Measurements from ENCODE around the gene ZNF594. TPM values are rescaled to one million over a fixed set of nuclear protein-coding genes. Genes with fewer than 3 reads are reported as not detected.

The ZNF594 gene
- total RNA-seq, 4 donors from 2014 or later = 10.2 to 23.9 (median 18.5) TPM

GRCh38 chr17:5211458-5211857 is 19.8 kb upstream of the ZNF594 start:
- Histone ChIP-seq H3K27ac (peak overlapping the region in 3 of 4 donors; percentile 22 to 80 (median 52)), H3K9me3 (no peaks in the 10 kb centered on the region), H3K4me1 (peaks cover 0 to 6% (median 2%) of the 10 kb centered on the region in 4 donors), H3K36me3 (peaks cover 0 to 14% (median 0%) of the 10 kb centered on the region in 3 donors), H3K4me3 (no peak overlapping the region), H3K27me3 (no peaks in the 10 kb centered on the region)
- DNase-seq = no peak
- no peak for TF ChIP-seq CTCF (IDR thresholded peaks at IDR 0.05)
- TF ChIP-seq POLR2A (IDR thresholded peaks at IDR 0.05) = no peak

GRCh38 chr17:5210614-5211252 is 19.1 kb upstream of the ZNF594 start:
- H3K4me3 ChIP-seq = no peak overlapping the region
- H3K9me3 ChIP-seq = no peaks in the 10 kb centered on the region
- DNase-seq = peak in 2 of 3 donors; percentile 81
- H3K27me3 ChIP-seq = no peaks in the 10 kb centered on the region
- peak overlapping the region in 3 of 4 donors; percentile 22 to 80 (median 52) for H3K27ac ChIP-seq
- no peak for TF ChIP-seq POLR2A (IDR thresholded peaks at IDR 0.05)
- TF ChIP-seq CTCF (IDR thresholded peaks at IDR 0.05) = no peak
- peaks cover 0 to 6% (median 2%) of the 10 kb centered on the region in 4 donors for H3K4me1 ChIP-seq
- H3K36me3 ChIP-seq = peaks cover 0 to 11% (median 0%) of the 10 kb centered on the region in 3 donors

- no peak for TF ChIP-seq POLR2A (IDR thresholded peaks at IDR 0.05)
- no peak for TF ChIP-seq CTCF (IDR thresholded peaks at IDR 0.05)
- Histone ChIP-seq H3K27me3 (no peaks in the 10 kb centered on the region), H3K36me3 (peaks cover 0 to 11% (median 0%) of the 10 kb centered on the region in 3 donors), H3K9me3 (no peaks in the 10 kb centered on the region), H3K4me1 (peaks cover 0 to 6% (median 2%) of the 10 kb centered on the region in 4 donors), H3K4me3 (no peak overlapping the region), H3K27ac (peak overlapping the region in 2 of 4 donors; percentile 52 to 80)
- DNase-seq = peak in 2 of 3 donors; percentile 51 to 67
Measured at GRCh38 chr17:5210091-5210490, 18.4 kb upstream of the ZNF594 start.

GRCh38 chr17:5209396-5209795 is 17.7 kb upstream of the ZNF594 start:
- no peak overlapping the region for H3K4me3 ChIP-seq
- H3K27ac ChIP-seq = peak overlapping the region in 1 of 4 donors; percentile 80
- peaks cover 0 to 6% (median 2%) of the 10 kb centered on the region in 4 donors for H3K4me1 ChIP-seq
- TF ChIP-seq POLR2A (IDR thresholded peaks at IDR 0.05) (no peak), CTCF (IDR thresholded peaks at IDR 0.05) (no peak)
- H3K36me3 ChIP-seq = peaks cover 0 to 11% (median 0%) of the 10 kb centered on the region in 3 donors
- H3K9me3 ChIP-seq = no peaks in the 10 kb centered on the region
- H3K27me3 ChIP-seq = no peaks in the 10 kb centered on the region
- no peak for DNase-seq

GRCh38 chr17:5203908-5204294 is 12.2 kb upstream of the ZNF594 start:
- H3K4me3 ChIP-seq = no peak overlapping the region
- no peaks in the 10 kb centered on the region for H3K9me3 ChIP-seq
- no peak for DNase-seq
- TF ChIP-seq POLR2A (IDR thresholded peaks at IDR 0.05) (no peak), CTCF (IDR thresholded peaks at IDR 0.05) (no peak)
- no peaks in the 10 kb centered on the region for H3K36me3 ChIP-seq
- H3K27me3 ChIP-seq = no peaks in the 10 kb centered on the region
- H3K4me1 ChIP-seq = no peaks in the 10 kb centered on the region
- H3K27ac ChIP-seq = no peak overlapping the region
